GM19238 (cell line): ENCODE results near the gene SH3BP5L.

Experiments used
- DNase-seq: peaks from one replicate; pipeline ENCODE4 v3.0.0; 2011; ENCODE audit warnings: low spot score; ENCODE audit not compliant: insufficient read length

SH3BP5L gene

DNA sequence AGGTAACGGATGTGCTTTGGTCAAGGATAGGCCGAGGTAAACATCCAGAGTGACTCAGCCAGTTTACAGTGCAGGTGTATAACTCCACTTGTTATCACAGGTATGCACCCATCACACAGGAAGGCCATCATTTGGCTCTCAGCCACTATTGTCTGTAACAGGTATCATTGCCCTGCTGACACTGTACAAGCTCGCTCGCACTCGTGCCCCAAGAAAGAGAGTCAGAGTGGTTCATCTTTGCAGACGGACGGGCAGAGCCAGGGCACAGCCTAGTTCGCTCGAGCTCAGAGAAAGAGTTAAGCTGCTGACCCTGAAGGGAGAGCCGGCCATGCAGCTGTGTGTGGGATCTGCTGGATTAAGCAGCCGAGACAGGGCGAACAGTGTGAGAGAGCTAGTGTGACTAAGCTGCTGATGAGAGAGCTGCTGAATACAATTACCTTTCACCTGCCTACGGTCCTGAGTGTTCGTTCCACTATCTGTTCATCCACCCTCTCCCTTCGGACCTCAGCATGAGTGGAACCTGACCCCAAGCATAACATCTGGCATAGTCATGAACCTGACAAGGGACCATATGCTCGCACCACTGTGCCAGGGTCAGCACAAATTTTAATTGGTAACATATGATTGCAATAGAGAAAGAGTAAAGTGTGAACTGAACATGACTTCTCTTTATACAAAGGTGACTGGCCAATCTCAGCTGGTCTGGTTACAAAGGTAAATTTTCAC is 43.1 kb downstream of the SH3BP5L start:
- DNase-seq = no peak

DNA sequence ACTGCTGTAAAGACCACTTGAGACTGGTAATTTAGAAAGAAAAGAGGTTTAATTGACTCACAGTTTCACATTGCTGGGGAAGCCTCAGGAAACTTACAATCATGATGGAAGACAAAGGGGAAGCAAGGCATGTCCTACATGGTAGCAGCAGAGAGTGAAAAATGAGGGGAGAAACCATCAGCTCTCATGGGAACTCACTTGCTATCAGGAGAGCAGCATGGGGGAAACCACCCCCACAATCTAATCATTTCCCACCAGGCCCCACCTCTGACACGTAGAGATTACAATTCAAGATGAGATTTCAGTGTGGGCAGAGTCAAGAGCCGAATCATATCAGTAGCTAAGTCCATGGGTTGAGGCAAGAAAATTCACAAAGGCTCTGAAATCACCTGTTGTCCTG is 46.4 kb downstream of the SH3BP5L start:
- DNase-seq = no peak

DNA sequence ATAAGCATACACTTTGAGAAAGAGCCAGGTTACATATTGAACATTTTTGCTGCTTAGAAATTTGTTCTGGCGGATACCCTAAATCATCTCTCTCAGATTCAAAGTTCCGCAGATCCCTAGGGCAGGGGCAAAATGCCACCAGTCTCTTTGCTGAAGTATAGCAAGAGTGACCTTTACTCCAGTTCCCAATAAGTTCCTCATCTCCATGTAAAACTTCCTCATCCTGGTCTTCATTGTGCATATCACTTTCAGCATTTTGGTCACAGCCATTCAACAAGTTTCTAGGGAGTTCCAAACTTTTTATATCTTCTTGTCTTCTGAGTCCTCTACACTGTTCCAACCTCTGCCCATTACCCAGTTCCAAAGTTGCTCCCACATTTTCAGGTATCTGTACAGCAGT is 46.8 kb downstream of the SH3BP5L start:
- no peak for DNase-seq

DNA sequence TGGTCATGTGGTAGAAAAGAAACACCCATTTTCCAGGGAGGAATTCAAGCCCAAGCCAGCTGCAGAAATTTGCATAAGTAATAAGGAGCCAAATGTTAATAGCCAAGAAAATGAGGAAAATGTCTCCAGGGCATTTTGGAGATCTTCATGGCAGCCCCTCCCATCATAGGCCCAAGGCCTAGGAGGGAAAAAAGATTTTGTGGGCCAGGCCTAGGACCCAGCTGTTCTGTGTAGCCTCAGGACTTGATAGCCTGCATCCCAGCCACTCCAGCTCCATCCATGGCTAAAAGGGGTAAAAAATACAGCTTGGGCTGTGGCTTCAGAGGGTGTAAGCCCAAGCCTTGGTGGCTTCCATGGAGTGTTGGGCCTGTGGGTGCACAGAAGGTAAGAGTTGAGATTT is 48.7 kb downstream of the SH3BP5L start:
- no peak for DNase-seq

DNA sequence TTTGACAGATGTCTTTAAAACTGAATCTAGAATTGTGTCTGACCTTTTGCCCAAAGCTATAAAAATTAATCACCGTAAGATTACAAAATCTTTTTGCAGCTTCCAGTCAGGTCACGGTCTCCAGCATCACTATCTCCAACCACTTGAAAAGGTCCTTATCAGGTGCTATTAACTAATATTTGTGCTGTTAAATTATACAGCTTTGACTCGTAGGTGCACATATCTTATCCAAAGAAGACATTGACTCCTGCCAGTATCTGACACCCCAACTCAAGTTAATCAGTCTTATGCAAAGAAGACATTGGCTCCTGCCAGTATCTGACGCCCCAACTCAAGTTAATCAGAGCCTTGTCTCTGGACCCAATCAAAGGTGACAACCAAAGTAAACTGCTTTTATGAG is 50.3 kb downstream of the SH3BP5L start:
- DNase-seq = no peak
